Stimulated activated CD4-positive, alpha-beta T cell treated with anti-CD3 and anti-CD28 coated beads, Interleukin-15, amount 100 ng/mL, for 24 hours (primary cell): ENCODE measurements around the gene ZNF536.
A peak's percentile ranks its signal among the peaks of the same experiment; 100 is the strongest.
"Not testable (repeated sequence)": the region's sequence is repeated elsewhere in the genome, so short reads cannot be mapped to it uniquely, and the experiment has no call there.

Source experiments
- DNase-seq: peaks from one replicate; pipeline ENCODE4 v3.0.0-alpha.2; 2020

The ZNF536 gene

DNA sequence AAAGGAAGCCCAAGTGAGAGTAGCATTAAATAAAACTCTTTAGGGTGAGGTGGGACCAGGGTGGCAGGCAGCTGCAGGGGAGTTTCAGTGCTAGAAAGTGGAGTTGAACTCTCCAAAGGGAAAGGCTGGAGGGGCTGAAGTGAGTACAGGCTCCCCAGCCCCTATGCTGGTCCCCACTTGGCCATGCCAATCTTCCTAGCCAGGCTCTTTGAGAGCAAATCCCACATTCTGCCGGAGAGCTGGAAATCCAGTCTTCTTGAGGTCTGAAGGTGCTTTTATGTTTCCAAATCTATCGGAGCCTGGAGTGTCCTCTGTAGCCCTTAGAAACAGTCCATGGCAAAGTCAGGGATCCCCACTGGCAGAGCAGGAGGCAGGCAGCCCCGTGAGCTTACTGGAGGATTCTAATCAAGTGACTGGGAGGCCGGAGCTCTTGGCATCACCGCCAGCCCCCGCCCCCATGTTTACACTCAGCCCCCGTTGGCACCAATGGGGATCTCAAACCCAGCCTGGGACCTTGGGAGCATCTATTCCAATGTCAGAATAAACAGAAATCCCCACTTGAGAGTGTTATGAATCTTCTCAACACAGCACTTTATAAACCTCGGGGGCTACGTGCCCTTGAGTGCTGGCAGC, 18.3 kb downstream of the ZNF536 start:
- DNase-seq, result no peak

DNA sequence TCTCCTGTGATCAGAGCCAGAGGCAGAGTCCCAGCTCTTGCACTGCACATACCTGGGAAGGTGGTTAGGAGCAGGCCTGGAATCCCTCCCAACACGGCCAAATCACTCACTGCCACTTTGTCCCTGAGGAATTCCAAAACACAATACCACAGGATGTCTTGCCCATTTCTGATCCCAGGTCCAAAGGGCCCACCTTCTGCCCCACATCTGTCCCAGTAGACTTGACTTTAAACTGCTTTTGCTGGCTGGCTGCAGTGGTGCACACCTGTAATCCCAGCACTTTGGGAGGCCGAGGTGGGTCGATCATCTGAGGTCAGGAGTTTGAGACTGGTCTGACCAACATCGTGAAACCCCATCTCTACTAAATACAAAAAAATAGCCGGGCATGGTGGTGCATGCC, 18.9 kb downstream of the ZNF536 start:
- DNase-seq, result no peak

DNA sequence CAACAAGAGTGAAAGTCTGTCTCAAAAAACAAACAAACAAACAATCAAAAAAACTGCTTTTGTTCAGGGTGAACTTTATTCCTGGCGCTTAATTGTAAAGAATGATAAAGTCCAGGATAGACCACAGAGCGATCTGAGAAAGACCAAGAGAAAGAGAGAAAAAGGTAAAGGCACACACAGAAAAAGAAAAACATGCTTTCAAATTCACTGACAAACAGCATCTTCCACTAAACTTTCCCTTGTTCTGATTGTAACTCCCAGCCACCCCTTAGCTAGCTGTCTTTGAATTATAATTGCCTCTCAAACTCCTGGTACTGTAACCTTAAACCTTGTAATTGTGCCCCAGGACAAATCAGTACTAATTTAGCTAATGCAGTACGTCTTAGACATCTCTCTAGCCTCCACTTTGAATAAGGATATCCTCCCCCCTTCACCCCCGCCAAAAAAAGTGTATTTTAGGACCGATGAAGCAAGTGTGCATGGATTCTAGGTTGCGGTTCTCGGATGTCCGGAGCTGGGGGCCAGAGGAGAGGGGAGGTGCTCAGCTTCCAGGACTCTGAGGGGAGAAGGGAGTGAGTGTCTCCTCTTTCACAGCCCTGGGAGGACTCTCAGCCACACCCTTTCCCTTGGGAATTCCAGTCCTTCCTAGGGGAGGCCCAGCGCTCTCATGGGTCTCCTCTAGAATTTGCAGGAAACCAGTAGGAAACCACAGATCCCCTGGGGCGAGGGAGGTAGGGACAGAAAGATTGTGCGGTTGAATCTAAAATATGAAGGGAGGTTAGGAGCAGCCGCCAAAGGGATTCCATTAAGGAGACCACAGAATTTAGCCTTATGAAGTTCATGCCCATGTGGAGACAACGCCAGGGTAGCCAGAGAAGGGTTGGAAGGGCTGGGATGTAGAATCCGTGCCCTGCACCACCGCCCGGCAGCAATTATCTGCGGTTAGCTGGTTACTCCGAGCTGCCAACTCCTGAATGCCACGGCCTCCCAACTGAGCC, 19.7 kb downstream of the ZNF536 start:
- DNase-seq, result no peak

DNA sequence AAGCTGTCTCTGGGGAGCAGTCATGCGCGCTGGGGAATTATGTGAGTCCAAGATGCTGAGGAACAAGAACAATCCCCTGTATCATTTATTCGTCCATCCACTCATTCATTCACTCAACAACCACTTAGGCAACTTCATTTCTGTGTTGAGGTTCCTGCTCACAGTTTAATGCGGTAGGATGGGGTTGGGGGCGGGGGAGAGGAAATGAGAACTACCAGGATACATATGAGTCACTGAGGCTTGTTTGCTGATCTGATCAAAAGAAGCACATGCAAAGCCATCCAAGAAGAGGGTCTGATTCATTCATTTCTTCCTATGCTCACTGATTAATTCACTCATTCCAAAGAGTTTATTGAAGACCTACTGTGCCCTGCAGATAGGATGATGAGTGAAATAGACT, 20.9 kb downstream of the ZNF536 start:
- peak; percentile 15 for DNase-seq

DNA sequence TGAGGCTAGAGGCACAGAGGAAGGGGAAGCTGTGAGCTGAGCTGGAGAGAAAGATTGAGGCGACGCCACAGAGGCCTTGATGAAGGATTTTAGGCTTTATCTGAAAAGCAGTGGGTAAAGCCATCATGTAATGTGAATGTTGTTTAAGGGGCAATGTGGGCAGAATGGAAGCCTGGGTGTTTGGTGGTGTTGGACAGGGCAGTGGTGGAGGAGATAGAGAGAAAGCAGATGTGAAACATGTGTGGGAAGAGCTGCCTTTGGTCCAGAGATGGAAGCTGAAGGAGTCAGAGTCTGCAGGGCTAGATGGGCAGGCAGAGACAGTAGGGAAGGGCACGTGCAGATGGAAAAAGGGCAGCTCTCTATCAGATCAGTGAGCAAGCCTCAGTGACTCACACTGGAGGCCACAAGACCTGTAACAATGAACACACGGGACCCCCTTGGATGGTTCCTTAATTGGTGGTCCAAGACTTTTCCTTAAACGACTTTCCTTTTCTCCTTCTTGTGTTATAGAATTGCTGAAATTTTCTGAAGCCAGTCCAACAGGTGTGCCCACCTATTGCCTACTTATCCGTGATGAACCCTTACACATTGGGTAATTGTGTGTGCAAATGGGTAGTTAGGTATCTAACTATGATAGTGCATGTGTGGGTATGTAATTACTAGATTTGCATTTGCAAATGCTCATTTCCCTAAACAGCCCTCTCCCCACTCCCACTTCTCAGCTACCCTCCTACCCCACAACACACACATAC, 21.7 kb downstream of the ZNF536 start:
- DNase-seq, result no peak

DNA sequence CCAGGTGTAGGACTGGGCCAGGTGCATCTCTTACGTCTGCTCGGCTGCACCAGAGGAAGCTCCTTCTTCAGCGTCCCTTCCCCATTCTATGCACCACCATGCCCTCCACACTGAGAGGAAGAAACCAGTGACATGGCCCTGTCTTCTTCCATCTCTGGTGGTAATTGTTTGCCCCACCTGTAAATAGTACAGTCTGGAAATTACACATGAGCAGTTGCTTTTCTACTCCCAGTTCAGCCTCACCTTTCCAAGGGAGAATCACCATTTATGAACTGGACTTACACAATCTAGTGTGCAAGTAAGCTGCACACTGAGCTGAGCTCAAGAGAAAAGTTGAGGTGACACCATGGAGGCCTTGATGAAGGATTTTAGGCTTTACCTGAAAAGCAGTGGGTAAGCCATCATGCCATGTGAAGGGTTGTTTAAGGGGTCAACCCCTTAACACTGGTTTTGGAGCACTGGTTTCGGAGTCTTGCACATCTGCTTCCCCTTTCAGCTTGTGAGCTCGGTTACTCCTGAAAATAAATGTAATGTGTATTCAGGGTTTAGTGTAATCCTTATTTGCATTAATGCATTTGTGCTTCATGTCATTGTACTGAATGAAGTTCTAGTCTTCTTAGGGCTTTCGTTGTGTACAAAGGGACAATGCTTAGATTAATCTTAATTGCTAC, 22.4 kb downstream of the ZNF536 start:
- no peak for DNase-seq

DNA sequence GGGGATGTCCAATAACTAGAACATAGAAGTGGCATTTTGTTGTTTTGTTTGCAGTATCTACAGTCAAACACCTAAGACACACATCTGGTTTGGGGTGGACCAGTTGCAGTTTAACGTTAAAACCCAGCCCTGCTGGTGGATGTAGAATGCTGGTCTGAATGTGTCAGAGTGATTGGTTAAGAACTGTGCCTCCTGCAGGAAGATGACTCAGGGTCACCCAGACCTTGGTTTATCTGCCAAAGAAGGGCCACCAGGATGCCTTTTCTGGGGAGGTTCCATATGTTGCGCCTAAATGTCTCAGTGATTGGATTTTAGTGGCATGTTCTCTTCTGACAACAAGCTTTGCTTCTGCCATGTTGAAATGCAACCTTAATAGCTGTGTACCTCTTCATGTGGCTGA, 23.1 kb downstream of the ZNF536 start:
- no peak for DNase-seq

DNA sequence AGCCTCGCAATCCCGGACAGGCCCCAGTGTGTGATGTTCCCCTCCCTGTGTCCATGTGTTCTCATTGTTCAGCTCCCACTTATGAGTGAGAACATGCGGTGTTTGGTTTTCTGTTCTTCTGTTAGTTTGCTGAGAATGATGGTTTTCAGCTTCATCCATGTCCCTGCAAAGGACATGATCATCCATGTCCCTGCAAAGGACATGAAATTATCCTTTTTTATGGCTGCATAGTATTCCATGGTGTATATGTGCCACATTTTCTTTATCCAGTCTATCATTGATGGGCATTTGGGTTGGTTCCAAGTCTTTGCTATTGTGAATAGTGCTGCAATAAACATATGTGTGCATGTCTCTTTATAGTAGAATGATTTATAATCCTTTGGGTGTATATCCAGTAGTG, 26.4 kb downstream of the ZNF536 start:
- not testable (repeated sequence) for DNase-seq

DNA sequence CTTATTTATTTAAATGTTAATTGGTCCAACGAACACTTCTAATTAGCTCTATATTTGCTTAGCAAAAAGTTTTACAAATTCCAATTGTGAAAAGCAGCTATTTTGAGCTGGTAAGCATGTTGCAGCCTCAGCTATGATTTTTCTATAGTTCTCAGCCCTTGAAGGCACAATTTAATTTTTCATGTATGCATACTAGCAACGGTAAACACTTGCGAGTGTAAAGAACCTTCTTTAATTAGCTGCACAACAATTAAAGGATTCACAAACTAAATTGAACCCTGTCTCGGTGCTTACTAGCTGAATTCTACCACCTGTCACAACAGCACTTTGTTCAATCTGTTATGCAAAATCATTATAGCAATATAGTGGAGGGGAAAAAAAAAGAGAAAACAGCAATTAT, 29.8 kb downstream of the ZNF536 start:
- DNase-seq, result no peak

DNA sequence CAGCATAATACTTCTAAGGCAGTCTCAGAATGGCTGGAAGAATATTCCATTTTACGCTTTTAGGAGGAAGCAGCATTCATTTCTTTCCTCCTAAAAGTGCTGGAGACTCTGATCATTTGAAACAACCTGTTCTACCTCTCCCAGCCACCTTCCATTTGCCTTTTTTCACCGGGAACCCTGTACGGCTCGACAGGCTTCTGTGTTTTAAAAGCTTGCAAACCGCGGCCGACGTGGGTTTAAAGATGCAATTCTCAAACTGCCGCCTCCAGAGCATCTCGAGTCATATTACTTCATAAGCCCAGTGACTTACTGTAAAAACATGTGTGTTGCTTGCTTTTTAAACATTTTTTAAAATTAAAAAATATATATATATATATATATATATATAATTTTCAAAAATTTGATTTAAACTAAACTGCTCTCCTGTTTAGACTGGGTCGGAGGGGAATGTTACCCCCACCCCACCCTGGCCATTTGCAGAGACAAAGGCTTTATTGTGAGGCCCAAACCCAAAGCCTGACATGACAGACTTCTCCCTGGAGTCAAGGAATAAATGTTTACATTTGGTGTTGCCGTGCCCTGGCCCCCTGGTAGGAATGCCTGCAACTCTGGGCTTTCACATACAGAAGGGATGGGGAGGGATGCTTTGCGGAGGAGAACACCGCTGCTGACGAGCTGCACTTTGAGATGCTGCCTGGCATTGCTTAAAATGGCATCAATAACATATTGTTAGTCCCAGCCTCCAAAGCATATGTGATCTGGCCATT, 30.4 kb downstream of the ZNF536 start:
- DNase-seq, result no peak

DNA sequence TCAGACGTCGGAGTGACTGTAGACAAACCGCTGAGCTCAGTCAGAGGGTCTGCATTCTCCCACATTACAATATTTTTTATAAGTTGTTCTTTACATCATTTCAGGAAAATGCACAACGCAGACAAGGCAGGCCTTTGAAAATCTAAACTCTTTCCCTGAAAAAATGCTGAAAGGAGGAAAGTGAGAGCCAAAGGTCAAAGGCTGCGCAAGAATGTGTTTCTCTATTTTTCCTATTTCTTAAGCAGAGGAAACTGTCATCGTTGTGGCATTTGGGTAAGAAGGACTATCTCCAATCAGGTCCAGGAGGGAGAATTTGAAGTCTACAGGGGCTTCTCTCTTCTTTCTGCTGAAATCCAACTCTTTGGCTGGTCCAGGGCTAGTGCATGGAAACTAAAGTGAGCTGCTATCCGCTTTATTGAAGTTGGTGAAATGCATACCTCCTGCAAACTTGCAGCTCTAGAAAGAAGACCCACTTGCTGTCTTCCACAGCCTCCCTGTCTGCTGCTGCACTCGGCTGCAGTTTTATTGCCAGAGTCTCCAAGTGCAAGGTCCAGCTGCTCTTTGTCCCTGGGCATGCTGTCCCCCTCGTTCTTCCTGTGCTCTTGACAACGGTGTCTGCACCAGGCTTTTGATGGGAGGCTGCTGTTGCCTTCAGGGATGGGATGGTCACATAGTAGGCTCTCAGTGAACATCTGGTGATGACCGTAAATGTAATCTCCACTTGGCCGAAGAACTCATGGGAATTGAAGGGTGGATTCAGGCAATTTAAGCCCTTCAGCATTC, 31.2 kb downstream of the ZNF536 start:
- DNase-seq, result no peak

DNA sequence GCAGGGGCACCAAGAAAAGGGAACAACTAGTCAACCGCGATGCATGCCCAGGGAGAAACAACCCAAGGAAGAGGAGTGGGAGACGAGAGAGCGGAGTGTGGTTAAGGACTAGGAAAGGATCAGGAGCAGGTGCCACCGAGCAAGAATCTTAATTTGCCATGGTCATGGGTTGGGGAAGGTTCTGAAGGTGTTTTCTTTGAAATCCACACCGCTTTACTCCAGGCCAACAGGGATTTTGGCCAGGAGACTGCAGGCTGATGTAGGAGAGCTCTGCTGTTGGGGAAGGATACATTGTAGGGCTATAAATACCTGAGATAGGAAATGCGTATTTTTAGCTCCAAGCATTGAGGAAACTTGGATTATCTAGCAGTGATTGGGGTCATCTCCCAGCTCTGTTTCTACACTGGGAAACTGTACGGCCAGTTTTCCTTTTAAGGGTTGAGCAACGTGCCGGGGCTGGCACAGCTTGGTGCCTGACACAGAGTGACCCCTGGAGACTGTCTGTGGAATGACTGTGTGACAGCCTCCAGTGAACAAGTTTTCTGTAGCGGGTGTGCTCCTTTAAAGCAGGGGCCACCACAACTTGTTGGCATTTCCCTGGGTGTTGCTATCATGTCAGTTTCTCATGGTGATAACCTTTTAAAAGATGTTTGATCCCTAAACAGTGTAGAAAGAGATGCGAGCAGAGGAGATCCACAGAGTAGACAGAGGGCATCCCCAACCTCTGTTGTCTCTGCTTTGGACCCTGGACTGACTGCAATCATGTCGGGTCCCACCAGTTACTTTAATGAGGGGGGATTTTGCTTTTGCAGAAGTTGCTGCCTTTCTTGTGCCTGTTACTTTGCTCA, 34.3 kb downstream of the ZNF536 start:
- DNase-seq, result peak; percentile 4

DNA sequence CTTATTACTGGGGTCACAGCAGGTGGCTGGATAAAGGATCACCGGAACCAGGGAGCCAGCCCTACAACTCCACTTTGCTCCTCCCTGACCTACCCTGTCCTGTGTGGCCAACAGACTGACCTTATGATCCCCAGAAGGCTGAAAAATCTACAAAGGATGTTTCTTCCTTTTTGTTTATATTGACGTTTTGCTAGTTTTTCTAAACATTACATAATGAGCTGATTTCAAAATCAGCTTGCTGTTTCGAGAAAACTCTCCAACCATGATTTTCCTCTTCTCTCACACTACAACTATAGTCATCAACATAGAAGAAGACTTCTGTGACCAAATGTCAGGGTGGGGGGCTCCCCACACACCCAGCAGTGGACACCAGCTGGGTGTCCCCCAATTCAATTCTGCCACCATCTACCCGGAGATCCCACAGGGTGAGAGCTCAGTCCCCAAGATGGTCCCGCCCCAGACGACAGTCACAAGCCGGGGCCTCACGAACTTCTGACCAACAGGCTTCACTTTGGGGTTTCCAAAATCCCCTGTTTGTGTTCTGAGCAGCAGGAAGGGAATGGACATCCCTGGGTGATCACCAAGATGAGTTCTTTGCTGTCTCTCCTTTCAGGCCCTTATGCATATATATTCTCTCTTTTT, 35.0 kb downstream of the ZNF536 start:
- no peak for DNase-seq

DNA sequence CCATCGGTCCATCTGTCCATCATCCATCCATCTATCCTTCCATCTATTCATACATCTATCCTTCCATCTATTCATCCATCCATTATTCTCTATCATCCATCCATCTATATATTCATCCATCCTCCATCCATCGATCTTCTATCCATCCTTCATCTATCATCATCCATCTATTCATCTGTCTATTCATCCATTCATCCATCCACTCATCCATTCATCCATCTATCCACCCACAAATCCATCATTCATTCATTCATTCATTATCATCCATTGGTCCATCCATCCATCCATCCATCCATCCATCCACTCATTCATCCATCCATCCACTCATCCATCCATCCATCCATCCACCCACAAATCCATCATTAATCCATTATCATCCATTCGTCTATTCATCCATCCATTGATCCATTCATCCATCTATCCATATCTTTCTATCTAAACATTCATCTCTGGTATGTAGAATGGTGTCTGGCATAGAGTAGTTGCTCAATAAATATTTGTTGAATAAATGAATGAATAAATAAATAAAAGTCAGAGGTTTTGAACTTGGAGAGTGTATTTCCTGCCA, 36.6 kb downstream of the ZNF536 start:
- DNase-seq, result no peak

DNA sequence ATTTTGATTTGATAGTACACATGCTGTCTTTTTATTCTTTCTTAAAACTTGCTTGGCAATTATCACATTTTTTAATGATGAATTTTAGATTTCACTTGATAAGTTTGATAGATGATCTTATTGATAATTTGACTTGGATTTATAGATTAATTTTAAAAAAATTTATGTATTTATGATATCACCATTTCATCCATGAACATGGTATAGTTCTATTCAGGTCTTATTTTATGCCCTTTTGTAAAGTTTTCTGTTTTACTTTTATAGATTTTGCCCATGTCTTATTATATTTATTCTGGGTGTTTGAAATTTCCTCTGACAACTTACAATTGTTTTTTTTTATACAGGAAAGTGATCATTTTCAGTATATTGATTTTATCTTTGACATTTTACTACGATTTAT, 39.5 kb downstream of the ZNF536 start:
- no peak for DNase-seq

DNA sequence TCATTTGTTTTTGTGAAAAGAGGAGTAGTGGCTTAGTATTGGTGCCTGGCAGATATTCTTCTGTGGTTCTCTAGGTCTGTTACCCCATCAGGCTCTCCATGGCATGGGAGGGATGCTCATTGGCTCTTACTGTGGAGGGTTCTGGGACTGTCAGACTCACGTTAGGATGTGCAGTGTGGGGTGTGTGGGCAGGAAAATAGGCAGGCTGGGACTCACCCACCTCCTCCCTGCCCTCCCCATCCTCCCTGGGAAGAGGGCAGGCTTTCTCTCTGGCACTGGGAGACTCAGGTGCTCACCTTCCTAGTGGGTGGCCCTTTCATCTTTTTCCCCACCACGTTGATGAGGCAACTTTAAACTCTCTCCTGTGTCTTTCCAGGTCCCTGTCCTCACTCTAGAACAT, 44.2 kb downstream of the ZNF536 start:
- DNase-seq, result no peak

DNA sequence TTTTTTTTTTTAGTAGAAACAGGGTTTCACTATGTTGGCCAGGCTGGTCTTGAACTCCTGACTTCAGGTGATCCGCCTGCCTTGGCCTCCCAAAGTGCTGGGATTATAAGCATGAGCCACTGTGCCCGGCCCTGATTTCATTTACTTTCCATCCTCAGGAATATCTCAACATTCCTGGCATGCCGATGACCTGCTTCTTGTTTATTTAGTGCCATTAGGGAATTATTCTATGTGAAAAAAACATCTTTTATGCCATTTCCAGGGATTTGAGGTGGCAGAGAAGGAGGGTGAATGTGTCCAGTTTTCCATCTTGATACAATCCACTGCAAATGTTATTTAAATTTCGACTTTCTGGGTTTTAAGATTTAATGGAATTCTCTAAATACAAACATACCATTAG, 45.0 kb downstream of the ZNF536 start:
- DNase-seq, result not testable (repeated sequence)

DNA sequence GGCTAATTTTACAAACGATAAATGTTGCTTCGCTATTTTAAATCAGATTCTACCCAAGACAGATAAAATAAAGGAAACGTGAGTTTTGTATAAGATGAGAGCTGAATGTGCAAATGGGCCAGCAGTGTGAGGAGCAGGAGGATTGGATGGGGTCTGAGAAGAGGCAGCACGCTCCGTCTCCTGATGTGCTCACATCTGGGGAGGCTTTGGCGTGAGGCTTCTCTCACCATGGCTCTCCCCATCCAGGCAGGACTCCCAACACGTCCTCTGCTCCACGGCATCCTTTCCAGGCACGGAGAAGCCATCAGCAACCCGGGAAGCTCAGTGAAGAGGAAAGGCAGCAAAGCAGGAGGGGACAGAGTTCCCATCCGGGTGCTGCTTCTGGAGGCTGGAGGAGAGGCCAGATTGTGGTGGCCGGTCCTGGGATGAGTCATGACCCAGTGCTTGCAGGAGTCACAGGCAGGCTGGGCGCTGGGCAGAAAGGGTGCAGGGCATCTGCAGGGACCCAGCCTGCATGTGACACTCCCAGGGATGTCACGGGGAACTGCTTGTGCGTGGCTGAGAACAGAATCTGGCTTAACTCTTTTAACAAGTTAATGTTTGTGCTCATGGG, 47.5 kb downstream of the ZNF536 start:
- DNase-seq, result no peak

DNA sequence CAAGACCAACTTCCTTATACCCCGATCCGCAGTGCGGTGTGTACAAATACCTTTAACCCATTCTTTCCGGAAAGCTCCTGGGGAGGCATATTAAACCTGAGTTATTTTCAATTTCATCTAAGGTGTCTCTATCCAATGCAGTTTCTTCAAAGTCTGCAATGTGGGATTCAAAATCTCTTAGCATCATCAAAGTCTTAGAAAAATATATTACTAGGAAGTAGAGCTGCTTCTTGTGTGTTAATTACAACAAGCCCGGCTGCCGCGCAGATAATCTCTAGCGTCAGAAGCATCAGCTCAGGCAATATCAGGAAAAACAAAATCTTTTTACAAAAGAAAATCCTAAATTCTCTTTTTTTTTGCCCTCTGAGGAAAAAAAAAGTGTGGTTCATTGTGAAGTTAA, 48.1 kb downstream of the ZNF536 start:
- DNase-seq, result no peak
